ENCODE data around the gene ZNF385B.

Gene ZNF385B

DNA sequence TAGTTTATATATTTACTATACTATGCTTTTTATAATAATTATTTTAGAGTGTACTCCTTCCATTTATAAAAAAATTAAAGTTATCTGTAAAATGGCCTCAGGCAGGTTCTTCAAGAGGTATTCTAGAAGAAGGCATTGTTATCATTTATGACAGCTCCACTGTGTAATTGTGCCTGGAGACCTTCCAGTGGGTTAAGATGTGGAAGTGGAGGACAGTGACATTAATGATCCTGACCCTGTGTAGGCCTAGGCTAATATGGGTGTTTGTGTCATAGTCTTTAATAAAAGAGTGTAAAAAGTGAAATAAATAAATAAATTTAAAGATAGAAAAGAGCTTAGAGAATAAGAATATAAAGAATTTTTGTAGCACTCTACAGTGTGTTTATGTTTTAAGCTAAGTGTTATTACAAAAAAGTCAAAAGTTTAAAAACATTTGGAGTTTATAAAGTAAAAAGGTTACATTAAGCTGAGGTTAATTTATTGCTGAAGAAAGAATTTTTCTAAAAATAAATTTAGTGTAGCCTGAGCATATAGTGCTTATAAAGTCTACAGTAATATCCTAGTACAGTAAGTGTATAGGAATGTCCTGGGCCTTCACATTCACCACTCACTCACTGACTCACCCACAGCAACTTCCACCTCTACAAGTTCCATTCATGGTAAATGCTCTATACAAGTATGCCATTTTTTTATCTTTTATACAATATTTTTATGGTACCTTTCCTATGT is 406.8 kb downstream of the ZNF385B start:
- TF ChIP-seq, protein P1, sequence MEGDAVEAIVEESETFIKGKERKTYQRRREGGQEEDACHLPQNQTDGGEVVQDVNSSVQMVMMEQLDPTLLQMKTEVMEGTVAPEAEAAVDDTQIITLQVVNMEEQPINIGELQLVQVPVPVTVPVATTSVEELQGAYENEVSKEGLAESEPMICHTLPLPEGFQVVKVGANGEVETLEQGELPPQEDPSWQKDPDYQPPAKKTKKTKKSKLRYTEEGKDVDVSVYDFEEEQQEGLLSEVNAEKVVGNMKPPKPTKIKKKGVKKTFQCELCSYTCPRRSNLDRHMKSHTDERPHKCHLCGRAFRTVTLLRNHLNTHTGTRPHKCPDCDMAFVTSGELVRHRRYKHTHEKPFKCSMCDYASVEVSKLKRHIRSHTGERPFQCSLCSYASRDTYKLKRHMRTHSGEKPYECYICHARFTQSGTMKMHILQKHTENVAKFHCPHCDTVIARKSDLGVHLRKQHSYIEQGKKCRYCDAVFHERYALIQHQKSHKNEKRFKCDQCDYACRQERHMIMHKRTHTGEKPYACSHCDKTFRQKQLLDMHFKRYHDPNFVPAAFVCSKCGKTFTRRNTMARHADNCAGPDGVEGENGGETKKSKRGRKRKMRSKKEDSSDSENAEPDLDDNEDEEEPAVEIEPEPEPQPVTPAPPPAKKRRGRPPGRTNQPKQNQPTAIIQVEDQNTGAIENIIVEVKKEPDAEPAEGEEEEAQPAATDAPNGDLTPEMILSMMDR (conservative IDR thresholded peaks at IDR 0.05; ENCODE audit: low read length), result no peak
- H3K4me3 ChIP-seq (ENCODE audit: low read length), result no peak overlapping the region
- DNase-seq (ENCODE audit: low read depth), result peak; percentile 88

DNA sequence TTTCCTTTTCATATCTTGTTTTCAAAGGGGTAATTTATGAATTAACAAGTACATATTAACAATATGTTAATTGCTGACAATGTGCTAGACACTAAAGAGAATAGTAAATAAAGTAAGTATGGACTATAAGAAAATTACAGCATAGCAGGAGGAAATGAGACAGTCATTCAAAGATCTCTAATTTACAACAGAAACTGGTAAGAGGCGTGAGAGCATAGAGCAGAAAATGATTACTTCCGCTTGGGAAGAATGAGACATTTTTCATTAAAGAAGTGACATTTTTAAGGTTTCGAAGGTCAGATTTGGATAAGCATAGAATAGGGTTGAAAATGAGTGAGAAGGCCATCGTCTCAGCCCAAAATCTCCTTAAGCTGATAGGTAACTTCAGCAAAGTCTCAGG is 412.4 kb downstream of the ZNF385B start:
- TF ChIP-seq, protein P1 (conservative IDR thresholded peaks at IDR 0.05; ENCODE audit: low read length), result no peak
- no peak overlapping the region for H3K4me3 ChIP-seq (ENCODE audit: low read length)
- DNase-seq (ENCODE audit: low read depth), result no peak

GRCh38 chr2:179447839-179448447 is 413.5 kb downstream of the ZNF385B start:
- no peak for DNase-seq (ENCODE audit: low read depth)
- no peak overlapping the region for H3K4me3 ChIP-seq (ENCODE audit: low read length)
- TF ChIP-seq, protein P1 (conservative IDR thresholded peaks at IDR 0.05; ENCODE audit: low read length), result 0 out of 2 replicates have a peak, but pooled peaks have one; percentile 5

- DNase-seq (ENCODE audit: low read depth), result no peak
- H3K4me3 ChIP-seq (ENCODE audit: low read length), result no peak overlapping the region
- TF ChIP-seq, protein P1 (conservative IDR thresholded peaks at IDR 0.05; ENCODE audit: low read length), result no peak
Measured at GRCh38 chr2:179447421-179447820, 414.0 kb downstream of the ZNF385B start.

DNA sequence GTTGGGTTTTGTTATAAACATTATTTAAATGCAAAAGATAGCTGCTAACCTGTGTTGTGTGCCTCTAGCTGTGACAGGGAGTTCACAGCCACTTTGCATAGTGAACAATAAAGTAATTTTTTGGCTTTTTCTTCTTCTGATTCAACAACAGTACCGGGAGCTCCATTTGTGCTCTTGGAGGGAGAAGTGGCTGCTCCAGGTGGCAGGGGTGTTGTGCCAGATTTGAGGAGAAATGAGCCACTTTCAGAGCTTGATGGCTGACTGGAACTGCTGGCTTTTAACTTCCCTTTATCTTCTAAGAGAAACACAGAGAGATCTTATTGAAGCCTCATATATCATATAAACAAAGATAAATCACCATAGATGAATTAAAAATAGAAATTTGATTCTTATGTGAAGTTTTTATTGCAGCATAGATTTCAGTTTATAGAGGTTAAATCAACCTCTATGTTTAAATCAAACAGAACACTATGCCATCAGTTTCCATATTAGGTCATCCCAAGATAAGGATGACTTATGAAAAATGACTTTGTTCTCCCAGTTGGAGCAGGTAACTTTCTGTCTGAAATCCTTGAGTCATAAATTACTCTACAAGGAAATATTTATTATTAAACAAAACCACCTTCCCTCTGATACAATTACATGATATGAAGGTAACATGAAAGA is 414.8 kb downstream of the ZNF385B start:
- no peak overlapping the region for H3K4me3 ChIP-seq (ENCODE audit: low read length)

DNA sequence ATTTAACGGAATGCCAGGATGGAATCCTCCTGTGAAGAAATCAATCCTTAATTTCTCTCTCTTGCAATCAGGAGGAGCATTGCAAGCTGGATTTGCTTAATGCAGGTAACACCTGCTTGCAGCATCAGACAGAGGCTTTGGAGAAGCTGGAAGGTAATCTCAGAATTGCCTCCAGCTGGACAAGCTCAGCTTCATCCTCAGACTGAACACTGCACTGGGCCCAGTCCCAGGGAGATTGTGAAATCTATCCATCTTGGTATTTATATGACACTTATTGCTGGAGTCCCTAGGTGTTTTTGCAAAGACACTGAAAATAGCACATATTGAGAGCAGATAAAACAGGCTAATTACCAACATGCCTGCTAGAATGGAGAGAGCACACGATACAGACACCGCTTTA is 417.4 kb downstream of the ZNF385B start:
- H3K4me3 ChIP-seq (ENCODE audit: low read length), result no peak overlapping the region
- DNase-seq (ENCODE audit: low read depth), result peak; percentile 49
- TF ChIP-seq, protein P1 (conservative IDR thresholded peaks at IDR 0.05; ENCODE audit: low read length), result no peak

More for the DNA sequence above, 414.8 kb downstream of the ZNF385B start:
- TF ChIP-seq, protein P1 (conservative IDR thresholded peaks at IDR 0.05; ENCODE audit: low read length), result no peak
- no peak for DNase-seq (ENCODE audit: low read depth)
